HG03439 (cell line): ENCODE data around the gene WNK1.

ENCODE experiments used
- ATAC-seq: cut with Tn5 transposase; IDR thresholded peaks from one replicate; pipeline ENCODE4 v1.9.1; 2021; ENCODE audit warnings: mild to moderate bottlenecking, moderate library complexity; ENCODE audit not compliant: unreplicated experiment

The WNK1 gene

DNA sequence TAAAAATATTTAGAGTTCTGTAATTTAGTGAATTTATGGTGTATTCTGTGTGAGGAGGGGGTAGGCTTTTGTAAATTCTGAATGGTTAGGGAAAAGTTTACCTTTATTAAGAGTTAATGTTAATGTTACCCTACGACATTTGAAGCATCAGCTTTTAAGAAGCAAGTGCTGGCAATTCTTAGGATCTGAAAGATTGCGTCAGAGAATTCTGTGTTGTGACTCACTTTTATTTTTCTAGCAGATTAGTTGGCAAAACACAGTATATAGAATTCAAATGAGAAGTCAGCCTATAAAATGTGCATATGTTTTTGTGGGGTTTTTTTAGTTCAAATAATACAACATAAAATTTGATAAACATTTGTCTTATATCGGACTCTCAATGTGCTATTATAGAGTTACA lies 99.5 kb downstream of the WNK1 start:
- no peak for ATAC-seq

DNA sequence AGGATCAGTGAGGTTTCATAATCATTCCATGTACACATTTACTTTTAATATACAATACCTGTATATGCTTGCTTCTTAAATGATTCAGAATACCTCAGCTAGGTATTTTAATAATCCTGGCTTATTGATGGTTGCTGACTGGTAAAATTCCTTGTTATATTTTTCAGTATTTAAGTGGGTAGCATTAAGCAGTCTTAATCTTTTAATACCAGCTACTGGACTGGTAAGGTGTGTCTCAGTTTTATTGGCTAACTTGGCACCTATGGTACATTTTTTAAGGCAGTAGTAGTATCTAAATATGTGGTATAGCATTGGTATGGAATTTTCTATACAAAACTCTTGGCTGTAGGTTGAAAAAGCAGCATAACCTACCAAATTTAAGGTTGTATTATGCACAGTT lies 100.5 kb downstream of the WNK1 start:
- no peak for ATAC-seq

DNA sequence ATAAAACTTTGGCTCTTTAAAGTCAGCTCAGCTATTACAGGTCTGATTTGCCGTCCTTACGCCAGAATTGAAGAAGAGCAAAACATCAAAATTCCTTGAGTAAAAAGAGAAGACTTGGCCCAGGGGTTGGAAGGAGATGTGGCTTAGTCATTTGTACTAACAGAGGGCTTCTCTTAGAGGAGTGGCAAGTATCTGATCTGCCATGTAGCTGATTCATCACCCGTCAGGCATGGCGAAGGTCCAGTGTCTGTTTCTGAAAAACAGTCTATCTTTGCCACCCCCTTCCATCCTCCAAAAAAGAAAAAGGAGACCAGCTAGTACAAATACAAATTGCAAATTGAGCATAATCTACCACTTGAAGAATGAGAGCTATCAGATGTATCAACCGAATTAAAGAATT lies 105.2 kb downstream of the WNK1 start:
- ATAC-seq: no peak

DNA sequence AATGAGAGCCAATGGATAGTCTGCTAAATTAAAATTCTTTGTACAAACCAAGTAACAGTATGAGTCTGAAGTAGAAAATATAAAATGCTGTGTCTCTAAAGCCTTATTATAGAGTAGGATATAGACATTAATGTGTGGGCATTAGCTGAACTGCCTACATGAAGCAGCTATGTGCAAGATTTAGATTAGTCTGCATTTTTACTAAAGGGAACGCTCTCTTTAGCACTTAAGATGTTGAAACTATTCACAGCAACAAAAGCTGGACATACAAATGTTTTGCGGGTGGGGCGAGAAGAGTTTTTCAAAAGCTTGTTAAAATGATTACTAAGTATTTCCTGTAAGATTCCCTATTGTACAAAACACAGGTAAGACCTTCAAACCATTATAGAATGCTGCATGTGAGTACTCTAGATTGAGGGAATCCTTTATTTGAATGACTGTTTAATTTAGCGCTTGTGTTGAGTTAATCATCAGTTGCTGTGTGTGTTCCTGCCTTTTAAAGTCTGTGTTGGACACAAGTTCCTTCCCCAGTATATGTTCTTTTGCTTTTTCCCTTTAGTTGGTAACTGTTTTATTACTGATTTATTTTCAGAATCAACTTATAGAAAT lies 110.0 kb downstream of the WNK1 start:
- no peak for ATAC-seq

DNA sequence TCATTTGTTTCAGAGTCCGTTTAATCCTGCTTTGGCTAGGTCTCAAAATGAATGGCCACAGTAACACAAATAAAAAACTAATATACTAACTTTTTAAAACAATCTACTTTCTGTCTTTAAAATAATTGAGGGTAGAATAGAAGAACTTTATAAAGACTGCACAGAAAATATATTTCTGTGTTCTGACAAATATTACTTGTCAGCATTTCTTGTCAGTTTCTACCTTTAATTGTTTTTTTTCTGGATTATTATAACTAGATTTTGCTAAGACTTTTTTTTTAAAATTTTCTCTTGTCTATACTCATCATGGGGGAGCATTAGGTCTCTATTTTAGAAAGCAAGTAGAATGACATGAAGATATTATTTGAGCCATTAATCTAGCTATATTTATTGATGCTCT lies 110.9 kb downstream of the WNK1 start:
- ATAC-seq: no peak

DNA sequence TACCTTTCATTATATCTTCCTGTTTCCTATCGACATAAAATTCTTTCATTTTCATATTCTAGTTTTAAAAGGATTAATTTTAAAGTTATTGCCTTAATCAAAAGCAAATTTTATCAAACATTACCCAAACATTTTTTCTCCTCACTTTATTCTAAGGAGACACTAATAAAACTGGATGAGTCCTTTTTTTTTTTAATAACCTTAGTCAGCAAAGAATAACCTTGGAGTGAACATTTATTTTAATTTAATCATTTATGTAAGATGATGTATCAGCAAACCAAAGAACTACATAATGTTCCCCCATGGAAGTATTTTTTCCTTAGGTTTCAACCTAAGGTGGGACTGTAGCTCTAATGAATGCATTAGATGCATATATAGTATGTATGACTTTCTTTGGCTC lies 113.2 kb downstream of the WNK1 start:
- no peak for ATAC-seq

DNA sequence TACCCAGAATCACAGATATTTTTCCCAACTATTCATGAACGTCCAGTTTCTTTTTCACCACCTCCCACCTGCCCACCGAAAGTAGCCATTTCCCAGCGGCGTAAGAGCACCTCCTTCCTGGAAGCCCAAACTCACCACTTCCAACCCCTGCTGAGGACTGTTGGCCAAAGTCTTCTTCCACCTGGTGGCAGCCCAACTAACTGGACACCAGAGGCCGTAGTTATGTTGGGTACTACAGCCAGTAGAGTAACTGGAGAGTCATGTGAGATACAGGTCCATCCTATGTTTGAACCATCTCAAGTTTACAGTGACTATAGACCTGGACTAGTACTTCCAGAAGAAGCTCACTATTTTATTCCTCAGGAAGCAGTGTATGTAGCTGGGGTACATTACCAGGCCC lies 115.5 kb downstream of the WNK1 start:
- no peak for ATAC-seq

DNA sequence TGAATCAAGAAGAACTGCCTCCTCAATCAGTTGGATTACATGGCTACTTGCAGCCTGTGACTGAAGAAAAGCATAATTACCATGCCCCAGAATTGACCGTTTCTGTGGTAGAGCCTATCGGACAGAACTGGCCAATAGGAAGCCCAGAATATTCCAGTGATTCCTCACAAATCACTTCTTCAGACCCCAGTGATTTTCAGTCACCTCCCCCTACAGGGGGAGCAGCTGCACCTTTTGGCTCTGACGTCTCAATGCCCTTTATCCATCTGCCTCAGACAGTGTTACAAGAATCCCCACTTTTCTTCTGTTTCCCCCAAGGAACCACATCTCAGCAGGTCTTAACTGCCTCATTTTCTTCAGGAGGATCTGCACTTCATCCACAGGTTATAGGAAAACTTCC lies 116.3 kb downstream of the WNK1 start:
- no peak for ATAC-seq

DNA sequence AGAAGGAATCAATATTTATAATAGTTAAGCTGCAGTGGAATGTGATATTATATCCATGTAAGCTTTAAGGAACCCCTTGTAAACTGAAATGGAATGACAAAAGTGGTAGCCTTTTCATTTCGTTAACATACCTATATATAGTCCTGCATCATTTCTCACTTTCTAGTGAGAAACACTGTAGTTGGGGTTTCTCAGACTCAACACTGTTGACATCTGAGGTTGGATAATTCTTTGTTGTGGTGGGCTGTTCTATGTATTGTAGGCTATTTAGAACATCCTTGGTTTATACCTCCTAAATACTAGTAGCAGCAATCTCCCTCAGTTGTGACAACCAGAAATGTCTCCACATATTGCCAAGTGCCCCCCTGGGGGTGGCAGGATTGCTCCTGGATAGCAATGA lies 118.0 kb downstream of the WNK1 start:
- no peak for ATAC-seq

DNA sequence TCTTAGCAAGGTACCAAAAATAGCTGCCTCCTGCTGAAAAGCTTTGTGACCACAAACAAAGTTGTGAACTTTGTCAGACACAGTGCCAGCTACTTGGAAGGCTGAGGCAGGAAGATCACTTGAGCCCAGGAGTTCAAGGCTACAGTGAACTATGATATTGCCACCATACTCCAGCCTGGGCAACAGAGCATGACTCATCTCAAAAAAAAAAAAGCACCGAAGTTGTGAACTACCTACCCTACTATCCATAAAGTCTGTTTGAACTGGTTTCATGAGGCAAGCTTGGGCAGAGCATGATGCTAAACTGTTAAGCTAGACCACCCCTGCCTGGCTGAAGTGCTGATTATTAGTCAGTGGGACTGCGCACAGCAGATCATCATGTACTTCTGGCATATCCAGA lies 121.6 kb downstream of the WNK1 start:
- ATAC-seq: no peak

DNA sequence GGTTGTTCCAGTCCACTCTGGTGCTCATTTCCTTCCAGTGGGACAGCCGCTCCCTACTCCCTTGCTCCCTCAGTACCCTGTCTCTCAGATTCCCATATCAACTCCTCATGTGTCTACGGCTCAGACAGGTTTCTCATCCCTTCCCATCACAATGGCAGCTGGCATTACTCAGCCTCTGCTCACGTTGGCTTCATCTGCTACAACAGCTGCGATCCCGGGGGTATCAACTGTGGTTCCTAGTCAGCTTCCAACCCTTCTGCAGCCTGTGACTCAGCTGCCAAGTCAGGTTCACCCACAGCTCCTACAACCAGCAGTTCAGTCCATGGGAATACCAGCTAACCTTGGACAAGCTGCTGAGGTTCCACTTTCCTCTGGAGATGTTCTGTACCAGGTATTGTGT lies 127.3 kb downstream of the WNK1 start:
- no peak for ATAC-seq

DNA sequence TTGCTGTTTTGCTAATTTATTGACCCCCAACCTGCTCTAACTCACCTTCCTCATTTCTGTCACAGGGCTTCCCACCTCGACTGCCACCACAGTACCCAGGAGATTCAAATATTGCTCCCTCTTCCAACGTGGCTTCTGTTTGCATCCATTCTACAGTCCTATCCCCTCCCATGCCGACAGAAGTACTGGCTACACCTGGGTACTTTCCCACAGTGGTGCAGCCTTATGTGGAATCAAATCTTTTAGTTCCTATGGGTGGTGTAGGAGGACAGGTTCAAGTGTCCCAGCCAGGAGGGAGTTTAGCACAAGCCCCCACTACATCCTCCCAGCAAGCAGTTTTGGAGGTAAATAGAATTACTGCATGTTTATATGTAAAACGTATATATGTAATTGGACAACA lies 128.3 kb downstream of the WNK1 start:
- no peak for ATAC-seq

DNA sequence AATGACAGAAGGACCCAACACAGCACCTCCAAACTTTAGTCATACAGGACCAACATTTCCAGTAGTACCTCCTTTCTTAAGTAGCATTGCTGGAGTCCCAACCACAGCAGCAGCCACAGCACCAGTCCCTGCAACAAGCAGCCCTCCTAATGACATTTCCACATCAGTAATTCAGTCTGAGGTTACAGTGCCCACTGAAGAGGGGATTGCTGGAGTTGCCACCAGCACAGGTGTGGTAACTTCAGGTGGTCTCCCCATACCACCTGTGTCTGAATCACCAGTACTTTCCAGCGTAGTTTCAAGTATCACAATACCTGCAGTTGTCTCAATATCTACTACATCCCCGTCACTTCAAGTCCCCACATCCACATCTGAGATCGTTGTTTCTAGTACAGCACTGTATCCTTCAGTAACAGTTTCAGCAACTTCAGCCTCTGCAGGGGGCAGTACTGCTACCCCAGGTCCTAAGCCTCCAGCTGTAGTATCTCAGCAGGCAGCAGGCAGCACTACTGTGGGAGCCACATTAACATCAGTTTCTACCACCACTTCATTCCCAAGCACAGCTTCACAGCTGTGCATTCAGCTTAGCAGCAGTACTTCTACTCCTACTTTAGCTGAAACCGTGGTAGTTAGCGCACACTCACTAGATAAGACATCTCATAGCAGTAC lies 132.5 kb downstream of the WNK1 start:
- no peak for ATAC-seq

DNA sequence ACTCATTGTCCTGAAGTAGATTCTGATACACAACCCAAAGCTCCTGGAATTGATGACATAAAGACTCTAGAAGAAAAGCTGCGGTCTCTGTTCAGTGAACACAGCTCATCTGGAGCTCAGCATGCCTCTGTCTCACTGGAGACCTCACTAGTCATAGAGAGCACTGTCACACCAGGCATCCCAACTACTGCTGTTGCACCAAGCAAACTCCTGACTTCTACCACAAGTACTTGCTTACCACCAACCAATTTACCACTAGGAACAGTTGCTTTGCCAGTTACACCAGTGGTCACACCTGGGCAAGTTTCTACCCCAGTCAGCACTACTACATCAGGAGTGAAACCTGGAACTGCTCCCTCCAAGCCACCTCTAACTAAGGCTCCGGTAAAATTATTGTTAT lies 133.3 kb downstream of the WNK1 start:
- ATAC-seq: no peak

DNA sequence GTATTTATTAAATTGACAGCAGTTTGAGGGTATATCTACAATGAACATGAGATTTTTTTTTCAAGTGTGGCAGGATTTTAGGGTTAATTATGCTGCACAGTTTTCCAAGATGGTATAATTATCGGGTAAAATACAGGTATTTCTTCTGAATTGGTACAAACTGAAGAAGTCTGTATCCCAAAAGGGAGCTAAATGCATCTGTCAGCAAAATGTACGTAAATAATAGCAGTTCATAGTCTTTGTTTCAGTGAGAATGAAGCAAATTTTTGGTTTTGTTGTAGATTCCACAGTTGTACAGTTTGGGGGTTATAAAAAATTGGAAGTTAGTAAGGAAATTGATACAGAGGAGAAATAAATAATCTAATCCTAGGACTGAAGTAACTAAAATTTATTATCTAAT lies 133.8 kb downstream of the WNK1 start:
- no peak for ATAC-seq

DNA sequence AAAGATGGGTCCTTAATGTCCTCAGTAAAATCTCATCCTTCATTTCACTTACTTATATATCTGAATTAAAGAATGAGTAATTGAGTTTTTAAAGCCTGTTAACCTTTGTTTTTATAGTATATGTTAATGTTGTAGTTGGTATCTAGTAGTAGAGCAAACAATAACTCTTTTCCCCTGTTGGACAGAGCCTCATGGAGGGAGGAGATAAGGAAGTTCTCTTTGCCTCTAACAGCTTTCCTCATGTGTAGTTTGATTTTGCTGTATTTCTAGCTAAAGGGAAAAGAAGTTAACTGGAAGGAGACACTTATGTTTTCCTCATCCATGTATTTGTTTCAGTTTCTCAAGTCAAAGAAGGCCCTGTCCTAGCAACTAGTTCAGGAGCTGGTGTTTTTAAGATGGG lies 141.8 kb downstream of the WNK1 start:
- ATAC-seq: no peak

DNA sequence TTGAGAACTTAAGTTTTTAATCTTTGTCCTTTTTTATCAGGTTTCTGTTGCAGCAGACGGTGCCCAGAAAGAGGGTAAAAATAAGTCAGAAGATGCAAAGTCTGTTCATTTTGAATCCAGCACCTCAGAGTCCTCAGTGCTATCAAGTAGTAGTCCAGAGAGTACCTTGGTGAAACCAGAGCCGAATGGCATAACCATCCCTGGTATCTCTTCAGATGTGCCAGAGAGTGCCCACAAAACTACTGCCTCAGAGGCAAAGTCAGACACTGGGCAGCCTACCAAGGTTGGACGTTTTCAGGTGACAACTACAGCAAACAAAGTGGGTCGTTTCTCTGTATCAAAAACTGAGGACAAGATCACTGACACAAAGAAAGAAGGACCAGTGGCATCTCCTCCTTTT lies 143.7 kb downstream of the WNK1 start:
- no peak for ATAC-seq

DNA sequence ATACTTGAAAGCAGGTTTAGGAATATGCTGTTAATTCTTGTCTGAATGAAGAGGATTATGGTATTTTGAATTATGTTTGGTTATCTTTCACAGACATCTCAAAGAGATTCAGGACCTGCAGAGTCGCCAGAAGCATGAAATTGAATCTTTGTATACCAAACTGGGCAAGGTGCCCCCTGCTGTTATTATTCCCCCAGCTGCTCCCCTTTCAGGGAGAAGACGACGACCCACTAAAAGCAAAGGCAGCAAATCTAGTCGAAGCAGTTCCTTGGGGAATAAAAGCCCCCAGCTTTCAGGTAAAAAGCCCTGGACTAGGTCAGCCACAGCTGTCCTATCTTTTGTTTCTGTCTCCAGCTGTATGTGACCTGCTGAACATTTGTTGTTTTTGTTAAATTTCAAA lies 145.0 kb downstream of the WNK1 start:
- ATAC-seq: no peak

DNA sequence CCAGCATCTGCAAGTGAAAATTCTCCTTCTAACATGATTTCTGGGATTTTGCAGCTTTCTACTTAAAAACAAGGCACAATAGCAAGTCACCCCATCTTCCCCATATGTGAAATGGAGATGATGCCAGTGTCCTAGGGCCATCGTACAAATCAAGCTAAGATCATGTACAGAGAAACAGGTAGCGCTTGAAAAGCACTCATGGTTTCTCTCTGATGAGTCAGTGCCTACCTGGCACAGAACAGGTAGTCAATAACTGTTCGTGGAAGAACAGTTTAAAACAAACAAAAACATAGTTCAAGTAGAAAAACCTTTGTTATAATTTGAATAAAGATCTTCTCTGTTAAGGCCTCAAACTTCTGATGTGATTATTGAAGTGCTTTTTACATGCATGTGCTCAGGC lies 150.2 kb downstream of the WNK1 start:
- no peak for ATAC-seq

DNA sequence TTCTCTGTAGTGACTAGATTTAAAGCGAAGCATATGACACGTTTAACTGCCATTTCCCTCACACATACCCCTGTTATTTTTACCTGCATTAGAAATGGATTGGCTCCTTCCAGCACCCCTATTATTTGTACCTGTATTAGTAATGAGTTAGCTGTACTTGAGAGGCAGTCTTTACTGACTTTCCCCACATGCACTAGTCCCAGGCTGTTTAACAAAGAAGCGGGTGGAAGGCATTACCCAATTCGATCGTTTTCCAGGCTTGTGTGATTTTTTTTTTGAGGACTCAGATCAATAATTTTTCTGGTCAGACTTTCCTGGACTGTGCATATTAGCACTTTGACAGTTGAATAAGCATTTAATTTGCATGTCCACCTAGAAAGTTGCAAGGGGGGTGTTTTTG lies 150.7 kb downstream of the WNK1 start:
- no peak for ATAC-seq

DNA sequence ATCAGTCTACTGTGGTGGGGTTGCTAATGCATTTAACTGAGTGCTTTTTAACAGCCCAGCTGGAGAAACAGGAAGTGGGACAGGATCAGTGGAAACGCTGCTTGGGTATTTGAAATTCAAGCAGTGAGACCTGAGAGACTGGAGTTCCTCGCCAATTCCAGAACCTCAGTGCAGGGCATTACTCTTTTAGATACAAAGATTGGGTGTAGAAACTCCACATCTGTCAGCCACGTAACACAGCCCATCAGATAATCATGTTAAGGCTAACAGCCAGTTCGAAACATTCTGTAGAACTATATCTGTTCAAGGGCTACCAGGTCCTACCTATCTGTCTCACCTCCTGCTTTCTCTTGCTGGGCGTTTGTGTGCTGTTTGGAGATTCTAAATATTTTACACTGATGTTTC lies 151.6 kb downstream of the WNK1 start:
- no peak for ATAC-seq

DNA sequence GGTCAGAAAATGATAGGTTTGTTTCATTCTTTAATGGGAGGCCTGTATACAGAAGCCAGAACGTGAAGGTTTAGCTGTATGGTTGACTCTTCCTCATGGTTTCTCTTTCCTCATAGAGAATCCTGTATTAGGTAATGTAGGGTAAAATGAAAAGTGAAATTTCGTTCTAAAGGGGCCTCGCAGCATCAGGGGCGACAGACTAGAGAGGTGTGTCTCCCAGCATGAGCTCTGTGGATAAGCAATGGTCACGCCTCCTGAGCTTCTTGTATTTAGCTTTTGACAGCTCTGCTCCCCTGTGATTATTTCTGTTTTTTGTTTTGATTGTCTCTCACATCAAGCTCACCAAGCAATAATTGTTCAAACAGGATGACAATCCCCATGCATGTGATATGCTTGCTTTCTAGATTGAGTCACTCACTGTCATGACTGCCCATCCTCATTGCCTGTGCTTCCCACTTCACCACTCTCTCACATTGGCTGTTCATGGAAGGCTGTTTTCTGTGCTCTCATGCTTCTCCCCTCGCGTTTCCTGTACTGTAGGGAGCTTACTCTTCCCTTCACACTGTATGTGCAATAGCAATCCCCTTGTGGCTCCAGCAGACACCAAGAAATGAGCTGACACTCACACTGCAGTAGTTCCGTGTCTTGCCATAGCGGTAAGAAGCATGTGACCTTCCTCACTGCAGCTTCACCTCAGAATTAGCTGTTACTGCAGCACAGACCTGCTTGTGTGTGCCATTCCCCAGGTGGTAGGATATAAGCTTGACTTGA lies 153.1 kb downstream of the WNK1 start:
- ATAC-seq: no peak
